ENCODE results near the gene LDB2.
"Not testable (repeated sequence)": the region's sequence is repeated elsewhere in the genome, so short reads cannot be mapped to it uniquely, and the experiment has no call there.

The LDB2 gene

DNA sequence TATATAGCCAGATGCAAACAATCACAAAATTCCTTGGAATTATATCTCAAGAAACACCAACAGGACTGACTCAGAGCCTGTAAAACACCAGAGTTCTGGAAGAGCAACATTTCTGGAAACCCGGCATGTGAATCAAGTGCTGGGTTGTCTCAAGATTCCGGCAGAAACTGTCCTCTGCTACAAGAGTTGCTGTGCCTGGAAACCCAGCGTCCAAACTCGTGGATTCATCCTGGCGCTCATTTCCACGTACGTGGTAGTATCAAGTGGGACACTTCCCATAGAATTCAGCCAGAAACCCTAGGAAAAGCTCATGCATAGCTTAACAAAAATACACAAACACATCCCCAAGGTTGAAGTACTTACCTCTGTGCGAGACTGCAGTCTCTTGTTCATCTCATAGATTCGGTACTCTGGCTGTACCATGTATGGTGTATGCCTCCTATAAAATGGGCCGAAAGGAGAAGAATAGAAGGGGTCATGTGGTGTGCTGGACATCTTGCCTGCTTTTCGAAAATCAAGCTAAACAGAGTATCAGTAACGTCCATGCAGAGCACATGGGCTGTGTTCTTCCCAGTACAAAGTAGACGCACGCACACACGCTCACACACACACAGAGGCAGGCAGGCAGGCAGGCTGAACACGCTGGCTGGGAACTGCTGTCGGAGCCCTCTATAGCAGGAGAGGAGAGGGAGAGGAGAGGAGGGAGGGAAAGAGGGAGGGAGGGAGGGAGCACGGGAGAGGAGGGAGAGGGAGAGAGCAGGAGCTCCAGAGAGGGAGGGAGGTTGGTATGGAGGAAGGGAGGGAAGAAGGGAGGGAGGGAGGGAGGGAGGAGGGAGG is at the start of gene LDB2:
Gene LDB2 (minus strand): TSS at position 655 of the 837 bp plus-strand sequence.
- DNase-seq, result no peak

DNA sequence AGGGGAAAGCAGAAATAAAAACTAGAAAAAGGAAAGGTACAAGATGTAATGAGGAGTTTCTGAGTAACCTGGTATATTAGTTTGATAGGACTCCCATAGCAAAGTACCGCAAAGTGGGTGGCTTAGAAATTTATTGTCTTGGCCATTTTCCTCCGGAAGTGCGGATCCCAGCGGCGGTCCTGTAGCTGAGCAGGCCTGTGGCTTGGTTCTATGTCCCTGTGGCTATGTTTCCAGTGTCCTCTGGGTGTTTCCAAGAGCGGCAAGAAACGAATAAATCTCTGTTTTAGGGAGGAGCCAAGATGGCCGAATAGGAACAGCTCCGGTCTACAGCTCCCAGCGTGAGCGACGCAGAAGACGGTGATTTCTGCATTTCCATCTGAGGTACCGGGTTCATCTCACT is 44.0 kb upstream of the LDB2 start:
- DNase-seq, result no peak

DNA sequence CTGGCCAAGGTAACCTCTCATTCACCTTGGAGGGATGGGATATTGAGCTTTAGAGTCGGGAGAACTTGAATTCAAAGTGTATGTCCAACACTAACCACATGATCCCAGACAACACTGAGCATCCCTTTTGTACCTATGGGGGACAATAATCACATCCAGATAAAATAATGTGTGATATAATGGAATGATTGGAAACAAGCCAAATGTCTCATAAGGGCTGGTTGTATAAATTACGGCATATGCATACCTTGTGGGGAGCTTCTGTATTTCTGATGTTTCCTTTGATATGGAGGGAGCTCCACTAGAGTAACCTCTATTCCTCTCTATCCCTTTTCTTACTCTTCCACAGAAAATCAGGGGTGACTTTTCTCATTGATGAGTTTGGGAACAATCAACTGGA is 40.7 kb upstream of the LDB2 start:
- DNase-seq, result no peak

DNA sequence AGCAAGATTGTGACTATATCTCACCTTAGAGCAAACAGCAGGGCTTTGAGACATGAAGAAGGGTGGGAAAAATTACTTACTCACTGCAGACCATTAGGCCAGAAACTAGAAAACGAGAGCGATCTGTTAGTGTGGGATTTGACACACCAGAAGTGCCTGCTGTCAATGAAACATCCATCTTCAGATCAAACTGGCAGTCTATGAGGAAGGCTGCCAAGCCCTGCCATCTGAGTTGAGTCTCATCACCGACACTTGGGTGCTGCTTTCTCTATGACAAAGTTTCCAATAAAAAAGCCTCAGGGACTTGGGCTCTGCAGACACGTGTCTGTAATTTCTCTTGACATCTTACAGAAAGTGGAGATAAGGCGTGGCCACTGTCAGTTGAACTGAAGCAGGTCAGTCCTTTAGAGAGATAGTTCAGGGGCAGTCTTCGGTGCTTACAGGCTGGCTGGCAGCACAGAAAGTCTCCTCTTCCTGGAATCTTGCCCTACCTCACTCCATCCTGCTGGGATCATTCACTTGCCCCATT is 40.1 kb upstream of the LDB2 start:
- DNase-seq, result no peak

DNA sequence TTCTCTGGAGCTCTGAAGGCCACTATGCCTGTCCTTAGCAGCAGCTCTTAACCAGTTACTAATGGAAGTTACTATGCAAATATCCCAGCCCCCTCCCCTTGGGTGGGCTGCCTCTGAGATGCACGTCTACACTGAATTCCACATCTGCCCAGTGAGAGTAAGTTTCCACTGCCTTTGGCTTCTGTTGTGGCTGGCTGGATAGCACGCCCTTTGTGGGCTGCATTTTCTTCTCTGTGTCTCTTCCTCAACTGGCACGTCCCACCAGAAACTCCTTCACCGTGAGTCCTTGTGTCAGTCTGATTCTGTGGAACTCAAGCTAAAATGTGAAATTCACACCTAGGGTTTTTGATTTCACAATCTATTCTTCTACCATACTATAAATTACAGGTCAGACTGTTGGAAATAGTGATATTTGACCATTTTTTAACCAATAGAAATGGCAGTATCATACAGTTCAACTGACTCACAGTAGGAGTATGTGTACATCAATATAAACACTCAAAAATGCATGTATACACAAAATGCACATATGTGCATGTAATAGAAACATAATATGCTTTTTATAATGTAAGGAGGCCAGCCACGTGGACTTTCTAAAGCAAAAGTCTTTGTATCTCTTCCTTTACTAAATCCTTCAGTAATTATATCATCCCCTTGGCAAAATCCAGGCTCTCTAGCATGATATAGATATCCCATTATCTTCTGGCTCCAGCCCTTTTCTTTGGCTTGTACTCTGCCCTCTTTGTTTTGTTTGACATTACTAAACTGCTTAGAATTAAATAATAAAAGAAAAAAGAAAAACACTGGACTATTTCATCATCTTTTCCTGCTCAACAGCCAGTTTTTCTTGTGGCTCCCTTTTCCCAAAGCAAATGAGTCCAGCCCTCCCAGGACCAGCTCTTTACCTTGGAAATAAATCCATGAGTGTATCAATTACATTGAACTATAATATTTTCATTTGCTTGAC is 33.2 kb upstream of the LDB2 start:
- no peak for DNase-seq

DNA sequence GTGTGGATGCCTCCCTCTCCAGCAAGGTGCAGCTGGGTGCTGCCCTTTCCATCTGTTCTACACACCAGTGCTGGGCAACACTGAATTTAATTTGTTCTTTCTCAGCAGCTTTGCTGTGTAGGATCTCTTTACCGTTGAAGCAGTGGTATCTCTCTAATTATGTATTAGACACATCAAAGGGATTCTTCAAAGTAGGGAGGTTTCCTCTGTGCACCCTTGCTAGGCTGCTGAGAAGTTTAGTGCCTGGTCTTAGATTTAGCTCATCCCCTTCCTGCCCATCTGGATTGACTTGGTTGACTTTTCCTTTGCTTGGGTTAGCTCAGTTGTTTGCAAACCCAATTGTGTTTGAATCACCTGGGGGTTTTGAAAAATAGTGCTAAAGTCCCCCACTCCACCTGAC is 27.8 kb upstream of the LDB2 start:
- no peak for DNase-seq

DNA sequence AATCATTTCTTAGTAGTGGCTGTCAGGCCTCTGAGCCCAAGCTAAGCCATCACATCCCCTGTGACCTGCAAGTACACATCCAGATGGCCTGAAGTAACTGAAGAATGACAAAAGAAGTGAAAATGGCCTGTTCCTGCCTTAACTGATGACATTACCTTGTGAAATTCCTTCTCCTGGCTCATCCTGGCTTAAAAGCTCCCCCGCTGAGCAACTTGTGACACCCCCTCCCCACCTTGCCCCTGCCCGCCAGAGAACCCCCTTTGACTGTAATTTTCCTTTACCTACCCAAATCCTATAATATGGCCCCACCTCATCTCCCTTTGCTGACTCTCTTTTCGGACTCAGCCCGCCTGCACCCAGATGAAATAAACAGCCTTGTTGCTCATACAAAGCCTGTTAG is 20.3 kb upstream of the LDB2 start:
- not testable (repeated sequence) for DNase-seq

DNA sequence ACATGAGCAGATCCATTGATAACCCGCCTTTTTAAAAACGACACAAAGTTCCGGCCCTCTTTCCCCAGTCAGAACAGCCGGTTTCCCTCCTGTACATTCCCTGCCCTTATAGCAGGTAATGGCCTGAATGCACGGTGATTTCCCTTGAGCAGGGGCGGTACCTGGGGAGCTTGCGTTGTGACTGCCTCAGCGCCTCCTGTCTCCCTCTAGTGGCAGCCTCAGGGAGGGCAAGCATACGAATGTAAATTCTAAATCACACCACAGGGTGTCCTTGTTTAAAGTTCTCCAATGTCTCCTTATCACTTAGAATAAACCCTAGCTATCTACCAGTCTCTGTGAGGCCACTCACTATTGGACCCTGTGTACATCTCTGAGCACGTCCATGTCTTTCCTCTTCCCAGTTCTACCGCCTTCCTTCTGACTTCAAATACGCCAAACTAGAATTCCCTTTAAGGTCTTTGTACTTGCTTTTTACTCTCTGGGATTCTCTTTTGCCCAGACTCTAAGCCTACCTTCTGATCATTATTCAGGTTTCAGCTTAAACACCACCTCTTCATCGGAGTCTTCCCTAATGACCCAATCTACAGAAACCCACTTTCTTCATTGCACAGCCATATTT is 18.4 kb upstream of the LDB2 start:
- DNase-seq, result peak; percentile 81

DNA sequence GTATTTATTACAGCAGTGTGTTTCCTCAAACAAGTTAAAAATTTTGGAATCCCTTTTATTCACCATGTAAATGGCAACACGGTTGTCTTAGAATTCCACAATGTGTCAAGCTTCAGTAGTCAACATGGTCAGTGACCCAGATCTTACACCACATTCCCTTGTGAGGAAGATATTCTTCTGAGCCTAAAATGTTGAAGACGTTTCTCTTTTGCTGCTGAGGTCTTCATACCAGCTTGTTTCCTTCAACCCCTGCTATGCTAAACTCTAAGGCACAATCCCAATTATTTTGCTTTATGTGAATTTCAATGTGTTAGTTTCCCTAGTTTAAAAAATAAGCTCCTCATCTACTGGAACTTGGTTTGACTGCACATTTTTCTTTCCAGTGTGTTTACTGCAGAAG is 17.6 kb upstream of the LDB2 start:
- no peak for DNase-seq

DNA sequence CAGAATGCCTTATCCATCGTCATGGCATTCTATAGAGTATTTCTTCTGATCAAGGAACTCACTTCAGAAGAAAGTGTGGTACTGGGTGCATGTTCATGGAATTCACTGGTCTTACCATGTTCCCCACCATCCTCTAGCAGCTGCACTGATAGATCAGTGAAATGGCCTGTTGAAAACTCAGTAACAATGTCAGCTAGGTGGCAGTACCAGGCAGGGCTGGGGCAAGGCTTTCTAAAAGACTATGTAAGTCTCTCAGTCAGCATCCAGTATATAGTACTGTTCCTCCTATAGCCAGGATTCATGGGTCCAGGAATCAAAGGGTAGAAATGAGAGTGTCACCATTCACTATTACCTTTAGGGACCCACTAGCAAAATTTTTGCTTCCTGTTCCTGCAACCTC is 15.8 kb upstream of the LDB2 start:
- DNase-seq, result no peak

DNA sequence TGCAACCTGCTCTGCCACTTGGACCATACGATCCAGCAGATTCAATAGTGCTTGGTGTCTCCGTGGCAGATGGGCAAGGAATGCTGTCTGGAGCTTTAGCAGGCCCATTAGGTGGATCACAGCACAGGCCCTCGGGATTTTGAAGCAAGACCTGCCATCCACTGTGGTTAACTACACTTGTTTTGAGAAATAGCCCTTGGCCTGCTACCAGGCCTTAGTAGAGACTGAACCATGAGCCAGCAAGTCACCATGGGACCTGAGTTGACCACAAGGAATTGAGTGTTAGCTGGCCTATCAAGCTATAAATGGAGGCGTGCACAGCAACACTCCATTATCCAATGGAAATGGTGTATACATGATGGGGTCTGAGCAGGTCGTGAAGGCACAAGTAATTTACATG is 14.5 kb upstream of the LDB2 start:
- no peak for DNase-seq

DNA sequence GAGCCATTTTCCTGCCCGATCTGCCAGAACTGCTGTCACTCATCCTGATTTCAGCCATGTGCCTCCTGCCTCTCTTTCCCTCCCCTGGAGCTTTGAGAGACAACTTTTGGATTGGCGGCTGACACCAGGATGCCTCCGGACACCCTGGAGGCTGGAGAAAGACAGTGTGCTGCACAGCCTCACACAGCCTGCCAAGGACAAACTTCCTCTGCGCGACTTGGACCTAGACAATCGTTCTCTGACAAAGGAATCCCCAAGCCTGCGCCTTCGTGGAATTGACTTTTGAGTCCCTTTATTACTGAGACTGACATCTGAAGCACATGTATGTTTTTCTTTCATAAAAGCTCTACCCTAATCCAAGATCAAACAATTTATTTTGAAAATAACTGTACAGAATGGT is 10.8 kb upstream of the LDB2 start:
- DNase-seq, result no peak

DNA sequence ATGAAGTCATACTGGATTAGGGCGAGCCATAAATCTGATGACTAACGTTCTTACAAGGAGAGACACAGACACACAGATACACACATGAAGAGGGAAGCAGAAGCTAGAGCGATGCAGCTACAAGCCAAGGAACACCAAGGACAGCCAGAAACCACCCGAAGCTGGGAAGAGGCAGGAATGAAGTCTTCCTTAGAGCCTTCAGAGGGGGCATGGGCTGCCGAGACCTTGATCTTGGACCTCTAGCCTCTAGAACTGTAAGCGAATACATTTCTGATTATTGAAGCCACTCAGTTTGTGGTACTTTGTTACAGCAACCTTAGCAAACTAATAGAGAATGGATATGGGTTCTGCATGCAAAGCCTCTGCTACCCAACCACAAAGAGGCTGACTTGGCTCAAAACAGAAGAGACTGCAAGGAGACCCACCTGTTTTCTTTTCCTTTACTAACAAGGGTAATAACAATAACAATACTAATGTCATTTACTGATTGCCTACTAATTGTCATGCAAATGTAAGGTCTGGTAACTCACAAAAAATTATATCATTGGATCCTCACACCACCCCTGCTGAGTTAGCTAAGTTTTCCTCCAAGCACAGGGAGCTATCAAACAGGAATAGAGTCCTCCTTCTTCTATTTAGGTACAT is 10.1 kb upstream of the LDB2 start:
- DNase-seq, result no peak

DNA sequence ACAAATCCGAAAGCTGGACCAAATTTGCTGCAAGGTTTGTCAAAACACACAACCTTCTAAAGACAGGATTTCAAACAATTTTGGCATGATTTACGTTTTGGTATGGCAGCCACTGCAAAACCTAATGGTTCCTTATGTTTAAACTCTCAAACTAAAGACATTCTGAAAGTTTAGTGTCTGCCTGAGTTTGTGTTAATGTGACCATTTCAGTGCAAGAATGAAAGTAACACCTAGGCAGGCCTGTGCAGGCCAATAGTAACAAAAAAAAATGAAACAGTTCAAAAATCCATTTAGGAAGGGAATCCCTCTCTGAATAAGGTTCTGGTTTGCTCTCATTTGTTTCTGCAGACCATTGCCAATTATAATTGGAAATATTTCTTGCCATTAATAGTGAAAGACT is 1.9 kb upstream of the LDB2 start:
- DNase-seq, result no peak

DNA sequence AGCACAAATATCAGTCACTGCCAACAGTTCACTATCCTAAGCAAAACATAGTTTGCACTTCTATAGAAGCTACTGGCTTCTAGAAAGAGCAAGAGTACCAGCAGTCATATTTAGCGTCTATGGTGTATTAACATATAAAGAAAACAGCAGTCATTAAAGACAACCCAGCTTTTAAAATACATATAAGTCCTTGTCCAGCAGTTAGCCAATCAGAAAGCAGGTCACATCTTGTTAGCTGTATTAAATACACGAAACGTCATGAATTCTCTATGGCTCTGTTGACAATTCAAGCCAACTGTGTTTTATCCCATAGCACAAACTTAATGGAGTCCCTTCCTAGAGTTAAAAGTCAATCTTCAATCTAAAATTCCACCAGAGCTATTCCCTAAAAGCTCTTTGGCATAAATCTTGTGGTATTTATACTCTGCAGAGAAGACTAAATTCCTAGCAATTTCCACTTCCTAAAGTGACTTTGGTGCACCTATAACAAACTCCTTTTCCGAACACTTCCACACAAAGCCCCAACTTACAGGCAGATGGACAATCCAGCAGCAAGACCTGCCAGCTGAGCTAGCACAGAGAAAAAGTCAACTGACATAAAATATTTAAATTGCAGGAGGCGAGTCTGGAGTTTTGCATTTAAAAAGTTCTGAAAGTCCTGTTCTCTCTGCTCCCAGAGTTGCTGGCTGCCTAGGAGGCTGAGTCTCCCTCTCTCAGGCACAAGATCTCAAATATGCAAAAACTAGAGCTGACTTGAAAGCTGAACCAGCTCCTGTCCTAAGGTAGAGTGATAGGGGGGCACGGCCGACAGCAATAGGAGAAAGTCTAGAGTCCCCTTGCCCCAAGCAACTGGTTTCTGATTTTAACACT is 1.3 kb downstream of the LDB2 start:
- DNase-seq, result no peak

DNA sequence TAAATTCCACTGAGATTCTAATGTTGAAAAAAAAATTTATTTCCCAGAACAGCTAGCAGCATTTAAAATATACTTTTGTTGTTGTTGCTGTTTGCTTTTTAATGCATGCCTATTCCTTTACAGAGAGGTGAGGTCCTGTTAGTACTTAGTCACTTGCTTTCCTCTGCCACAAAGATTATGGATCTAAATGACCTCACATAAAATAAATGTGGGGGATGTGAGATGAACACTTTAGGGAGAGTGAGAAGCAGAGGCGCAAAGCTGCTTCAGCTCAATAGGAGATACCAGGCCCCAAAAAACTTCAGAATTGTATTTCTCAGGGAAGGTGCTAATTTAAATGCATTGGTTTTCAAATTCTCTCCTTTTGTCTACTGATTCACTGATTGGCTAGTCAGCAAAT is 4.0 kb downstream of the LDB2 start:
- no peak for DNase-seq

DNA sequence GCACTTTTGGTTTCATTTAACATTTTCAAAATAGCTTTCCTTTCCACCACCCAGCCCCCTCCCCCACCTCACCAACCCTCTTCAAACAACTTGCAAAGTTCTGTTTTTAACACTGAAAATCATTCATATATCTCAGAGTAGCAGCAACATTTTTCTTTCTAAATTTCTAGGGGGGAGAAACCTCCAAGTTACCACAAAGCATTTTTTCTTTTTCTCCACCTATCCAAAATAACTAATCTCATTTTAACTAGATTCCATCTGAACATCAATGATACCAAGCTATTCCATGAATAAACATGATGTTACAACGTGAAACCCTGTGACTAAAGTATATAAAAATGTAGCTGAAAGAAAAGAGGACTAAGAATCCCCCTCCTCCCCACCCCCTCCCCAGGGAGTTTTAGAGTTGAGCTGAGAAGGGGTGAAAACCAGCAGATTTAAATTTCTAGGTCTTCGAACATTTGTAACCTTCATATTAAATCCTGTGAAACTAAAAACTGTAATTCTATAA is 5.2 kb downstream of the LDB2 start:
- no peak for DNase-seq

DNA sequence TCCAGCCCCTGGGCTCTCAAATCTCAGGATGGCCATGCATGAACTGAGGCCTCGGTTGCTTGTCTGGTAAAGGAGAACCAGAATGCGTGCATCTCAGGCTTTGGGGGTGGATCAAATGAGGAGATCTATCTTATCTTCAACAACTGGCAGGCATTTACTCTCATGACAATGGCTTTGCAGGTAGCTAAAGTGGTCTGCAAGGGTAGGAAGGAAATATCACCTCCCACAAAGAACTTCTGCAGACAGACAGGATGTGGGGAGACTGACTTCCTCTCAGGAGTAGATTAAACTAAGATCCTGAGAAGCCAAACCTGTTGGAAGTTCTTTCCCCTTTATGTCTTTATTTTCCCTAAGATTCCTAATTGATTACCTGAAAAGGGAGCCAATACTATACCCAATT is 7.8 kb downstream of the LDB2 start:
- DNase-seq, result no peak

DNA sequence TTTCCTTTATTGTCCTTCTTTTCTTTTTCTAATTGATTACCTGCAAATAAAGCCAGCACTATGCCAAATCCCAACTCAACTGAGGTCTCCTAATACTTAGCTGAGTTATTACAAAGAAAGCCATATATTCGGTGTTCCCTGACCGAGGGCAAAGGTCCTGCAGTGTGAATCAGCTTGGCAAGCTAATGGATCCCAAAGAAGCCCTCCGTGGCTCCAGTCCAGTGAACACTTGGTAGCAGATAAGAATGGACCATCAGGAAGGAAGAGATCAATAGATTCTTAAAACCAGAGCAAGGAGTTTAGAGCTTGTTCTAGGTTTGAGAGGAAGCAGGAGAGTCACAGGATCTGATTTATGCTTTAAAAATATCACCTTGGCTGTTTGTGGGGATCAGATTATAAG is 8.5 kb downstream of the LDB2 start:
- DNase-seq, result no peak

DNA sequence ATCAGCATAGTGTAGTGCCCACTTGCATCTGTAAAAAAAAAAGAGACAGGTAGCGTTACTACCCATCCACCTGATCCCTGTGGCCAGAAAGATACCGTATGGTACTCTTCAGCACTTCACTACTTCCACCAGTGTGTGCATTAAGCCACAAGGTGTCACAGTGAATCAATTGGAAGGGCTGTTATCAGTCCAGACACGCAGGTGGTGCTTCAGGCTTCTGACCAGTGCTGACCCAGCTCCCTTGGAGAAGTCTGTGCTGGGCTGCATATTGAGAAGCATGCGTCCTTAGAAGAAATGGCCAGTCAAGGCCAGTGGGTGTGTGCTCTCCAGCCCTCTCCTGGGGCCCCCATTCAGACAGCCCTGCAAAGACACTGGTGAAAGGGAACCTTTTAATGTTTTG is 10.6 kb downstream of the LDB2 start:
- no peak for DNase-seq

DNA sequence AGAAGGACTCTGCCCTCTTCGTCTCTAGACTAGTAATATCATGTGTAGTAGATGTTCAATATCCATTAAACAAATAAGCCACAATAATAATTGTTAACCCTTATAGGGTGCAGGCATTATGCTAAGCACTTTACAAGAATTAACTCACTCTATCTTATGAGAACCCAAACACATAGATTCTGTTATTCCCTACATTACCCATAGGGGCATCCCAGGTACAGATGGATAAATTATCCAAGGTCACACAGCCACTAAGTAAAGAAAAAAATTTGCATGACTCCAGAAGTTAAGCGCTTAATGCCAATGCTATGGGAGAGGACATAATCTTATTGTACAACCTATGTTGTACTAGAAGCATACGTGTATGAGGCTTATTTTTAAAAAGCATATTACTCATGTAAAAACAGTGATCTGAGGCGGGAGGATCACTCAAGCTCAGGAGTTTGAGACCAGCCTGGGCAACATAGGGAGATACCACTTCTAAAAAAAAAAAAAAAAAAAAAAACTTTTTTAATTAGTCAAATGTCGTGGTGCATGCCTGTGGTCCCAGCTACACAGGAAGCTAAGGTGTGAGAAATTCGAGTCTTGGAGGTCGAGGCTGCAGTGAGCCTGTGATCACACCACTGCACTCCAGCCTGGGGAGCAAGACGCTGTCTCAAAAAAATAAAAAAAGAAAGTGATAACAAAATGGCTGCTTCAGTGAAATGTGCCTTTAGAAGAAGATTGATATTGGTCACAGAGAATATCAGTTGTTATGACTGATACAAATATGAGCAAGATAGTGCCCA is 13.6 kb downstream of the LDB2 start:
- no peak for DNase-seq
